ENCODE results near the gene PPT1. TPM values are rescaled to one million over a fixed set of nuclear protein-coding genes. Genes with fewer than 3 reads are reported as not detected.

Gene PPT1
- total and polyA plus RNA-seq, 2 donors (not counting 3 experiments of a cell fraction or from before 2014, with no cell fraction given), result 58.0 to 131 TPM

GRCh38 chr1:40036574-40036973 lies 60.5 kb downstream of the PPT1 start:
- Histone ChIP-seq H3K79me2 (ENCODE audit: control insufficient read depth, insufficient read depth, low read length) (peaks cover 10% of the 10 kb centered on the region), H3K27ac (ENCODE audit: insufficient read depth, low read depth, low read length) (no peak overlapping the region), H4K20me1 (replicated peaks; ENCODE audit: control insufficient read depth, extremely low read depth, insufficient read depth, low read length) (no peaks in the 10 kb centered on the region), H3K27me3 (ENCODE audit: control insufficient read depth in 2 of 2, insufficient read depth in 2 of 2, low read length in 2 of 2) (no peaks in the 10 kb centered on the region), H2AFZ (ENCODE audit: low read depth, low read length) (no peak overlapping the region), H3K4me1 (ENCODE audit: control insufficient read depth, extremely low read depth, insufficient read depth, low read length) (peaks cover 21% of the 10 kb centered on the region), H3K9ac (replicated peaks; ENCODE audit: extremely low read depth, insufficient read depth, low read length) (no peak overlapping the region), H3K9me3 (replicated peaks; ENCODE audit: control insufficient read depth, insufficient read depth, low read length) (no peaks in the 10 kb centered on the region), H3K36me3 (ENCODE audit: control insufficient read depth in 2 of 2, extremely low read depth in 1 of 2, insufficient read depth in 2 of 2, low read length in 2 of 2) (no peaks in the 10 kb centered on the region), H3K9me1 (replicated peaks; ENCODE audit: control insufficient read depth, extremely low read depth, insufficient read depth, low read length) (no peaks in the 10 kb centered on the region), H3K4me2 (ENCODE audit: insufficient read depth, low read length) (no peak overlapping the region), H3K4me3 (replicated peaks in 1 of 3; ENCODE audit: insufficient read depth in 1 of 3, low read depth in 1 of 3, low read length in 3 of 3) (no peak overlapping the region)
- CTCF ChIA-PET, result no interaction called here
- no TSS peak for BruUV-seq (replicated peaks)
- dilution Hi-C loops (cut with MboI; ENCODE audit: extremely low pct_ligation_motif_present, low sequenced_read_pairs), result no loop called here
- TF ChIP-seq MYC (IDR thresholded peaks at IDR 0.05; ENCODE audit: low read depth, low read length) (no peak), MAX (IDR thresholded peaks at IDR 0.05; ENCODE audit: insufficient read depth, insufficient read length) (no peak), EZH2 (IDR thresholded peaks at IDR 0.05; ENCODE audit: borderline replicate concordance, low read depth, low read length, severe bottlenecking) (no peak), GATA2 (IDR thresholded peaks at IDR 0.05; ENCODE audit: insufficient read depth, insufficient read length, low read depth, low read length) (peak; percentile 46), FOS (IDR thresholded peaks at IDR 0.05; ENCODE audit: borderline replicate concordance, insufficient read depth, low read length) (no peak), POLR2AphosphoS5 (IDR thresholded peaks at IDR 0.05; ENCODE audit: insufficient read depth, low read depth, low read length) (no peak)
- DNase-seq (ENCODE audit: low read depth, low spot score) (peak; percentile 37), FAIRE-seq (no peak)
- POLR2A ChIA-PET, result no interaction called here
- intact Hi-C loops (cut with micrococcal nuclease), result no loop called here

- H3K4me3 ChIP-seq (replicated peaks in 1 of 3; ENCODE audit: insufficient read depth in 1 of 3, low read depth in 1 of 3, low read length in 3 of 3), result no peak overlapping the region
- peaks cover 19% of the 10 kb centered on the region for H3K4me1 ChIP-seq (ENCODE audit: control insufficient read depth, extremely low read depth, insufficient read depth, low read length)
- no peak for TF ChIP-seq FOS (IDR thresholded peaks at IDR 0.05; ENCODE audit: borderline replicate concordance, insufficient read depth, low read length)
- no peak for TF ChIP-seq CTCF (IDR thresholded peaks at IDR 0.05; ENCODE audit: extremely low read depth in 1 of 2, insufficient read depth in 1 of 2, low read depth in 1 of 2, low read length in 2 of 2)
- no peak for TF ChIP-seq JUN (IDR thresholded peaks at IDR 0.05; ENCODE audit: borderline replicate concordance, insufficient read depth, insufficient read length, low read depth)
- no peak for TF ChIP-seq MYC (IDR thresholded peaks at IDR 0.05; ENCODE audit: low read depth, low read length)
- no peak for TF ChIP-seq POLR2AphosphoS5 (IDR thresholded peaks at IDR 0.05; ENCODE audit: insufficient read depth, low read depth, low read length)
- no peak for TF ChIP-seq EZH2 (IDR thresholded peaks at IDR 0.05; ENCODE audit: borderline replicate concordance, low read depth, low read length, severe bottlenecking)
- TF ChIP-seq GATA2 (IDR thresholded peaks at IDR 0.05; ENCODE audit: insufficient read depth, insufficient read length, low read depth, low read length), result no peak
- TF ChIP-seq MAX (IDR thresholded peaks at IDR 0.05; ENCODE audit: insufficient read depth, insufficient read length), result no peak
- no peak for TF ChIP-seq POLR2A (IDR thresholded peaks at IDR 0.05; ENCODE audit: low read depth, low read length)
- no peak overlapping the region for H3K9ac ChIP-seq (replicated peaks; ENCODE audit: extremely low read depth, insufficient read depth, low read length)
- ChIA-PET POLR2A (no interaction called here), CTCF (interaction anchor here (1.5 to 6.5 kb wide), 3 partner anchors 62 to 134 kb away, joined by 3 to 114 read pairs (median 51); no protein-coding TSS in a partner anchor)
- DNase-seq (ENCODE audit: low read depth, low spot score) (no peak), FAIRE-seq (no peak)
- no peak overlapping the region for H3K4me2 ChIP-seq (ENCODE audit: insufficient read depth, low read length)
- intact Hi-C loops (cut with micrococcal nuclease) (loop anchor here (5.0 kb wide), 1 partner anchor 133 kb away; the partner anchor contains the start of gene MYCL), dilution Hi-C loops (cut with MboI; ENCODE audit: extremely low pct_ligation_motif_present, low sequenced_read_pairs) (no loop called here)
- no TSS peak for BruUV-seq (replicated peaks)
- H3K9me1 ChIP-seq (replicated peaks; ENCODE audit: control insufficient read depth, extremely low read depth, insufficient read depth, low read length), result no peaks in the 10 kb centered on the region
- no peak overlapping the region for H2AFZ ChIP-seq (ENCODE audit: low read depth, low read length)
- no peaks in the 10 kb centered on the region for H3K27me3 ChIP-seq (ENCODE audit: control insufficient read depth in 2 of 2, insufficient read depth in 2 of 2, low read length in 2 of 2)
- H3K27ac ChIP-seq (ENCODE audit: insufficient read depth, low read depth, low read length), result no peak overlapping the region
- H3K9me3 ChIP-seq (replicated peaks; ENCODE audit: control insufficient read depth, insufficient read depth, low read length), result no peaks in the 10 kb centered on the region
- no peaks in the 10 kb centered on the region for H3K79me2 ChIP-seq (ENCODE audit: control insufficient read depth, insufficient read depth, low read length)
- no peaks in the 10 kb centered on the region for H4K20me1 ChIP-seq (replicated peaks; ENCODE audit: control insufficient read depth, extremely low read depth, insufficient read depth, low read length)
- H3K36me3 ChIP-seq (ENCODE audit: control insufficient read depth in 2 of 2, extremely low read depth in 1 of 2, insufficient read depth in 2 of 2, low read length in 2 of 2), result no peaks in the 10 kb centered on the region
Measured at GRCh38 chr1:40034869-40035268, 62.2 kb downstream of the PPT1 start.

Measured in endothelial cell of umbilical vein (primary cell).